OCI-LY1 (cell line): ENCODE results near the gene PRDX6.

Source experiments
- H2AFZ ChIP-seq: fragments of 200-600 bp; sonication (generic), shearing (Covaris generic); 2 replicates; pipeline ENCODE4 v1.6.0; 2014; ENCODE audit warnings: antibody characterized with exemption, mild to moderate bottlenecking, low read length
- H3F3A ChIP-seq: fragments of 200-600 bp; sonication (generic), shearing (Covaris generic); 2 replicates; pipeline ENCODE4 v1.6.0; 2014; ENCODE audit warnings: mild to moderate bottlenecking, antibody characterized with exemption, low read length, moderate library complexity; ENCODE audit not compliant: insufficient read depth
- H3K27ac ChIP-seq: fragments of 200-600 bp; sonication (generic); 2 replicates; pipeline ENCODE4 v1.5.1; 2014; ENCODE audit warnings: low read length, mixed run types, mild to moderate bottlenecking, low read depth; ENCODE audit not compliant: poor library complexity, severe bottlenecking
- H3K27me3 ChIP-seq: fragments of 200-600 bp; sonication (generic); 2 replicates; pipeline ENCODE4 v1.6.0; 2014; ENCODE audit warnings: antibody characterized with exemption, mild to moderate bottlenecking, low read length, moderate library complexity; ENCODE audit not compliant: insufficient read depth
- H3K36me3 ChIP-seq: fragments of 200-600 bp; sonication (generic); 2 replicates; pipeline ENCODE4 v1.6.1; 2014; ENCODE audit warnings: mild to moderate bottlenecking, antibody characterized with exemption, low read length, moderate library complexity, mixed read lengths; ENCODE audit not compliant: insufficient read depth
- H3K4me1 ChIP-seq: fragments of 200-600 bp; sonication (generic); 2 replicates; pipeline ENCODE4 v1.5.1; 2014; ENCODE audit warnings: mild to moderate bottlenecking, low read length, moderate library complexity; ENCODE audit not compliant: insufficient read depth, severe bottlenecking
- H3K4me2 ChIP-seq: fragments of 200-600 bp; sonication (generic), shearing (Covaris generic); 2 replicates; pipeline ENCODE4 v1.6.1; 2014; ENCODE audit warnings: low read length
- H3K4me3 ChIP-seq: fragments of 200-600 bp; sonication (generic); 2 replicates; pipeline ENCODE4 v1.5.1; 2014; ENCODE audit warnings: low read length, low read depth, mild to moderate bottlenecking, mixed read lengths; ENCODE audit not compliant: poor library complexity, severe bottlenecking
- H3K79me2 ChIP-seq: fragments of 200-600 bp; shearing (Covaris generic); 2 replicates; pipeline ENCODE4 v1.6.1; 2016; ENCODE audit warnings: mixed run types, low read length, mixed read lengths; ENCODE audit not compliant: insufficient read depth
- H3K9ac ChIP-seq: fragments of 200-600 bp; sonication (generic), shearing (Covaris generic); 2 replicates; pipeline ENCODE4 v1.6.1; 2014; ENCODE audit warnings: mild to moderate bottlenecking, low read length, mixed read lengths
- H3K9me2 ChIP-seq: fragments of 200-600 bp; sonication (generic), shearing (Covaris generic); 2 replicates; pipeline ENCODE4 v1.6.1; 2014; ENCODE audit warnings: low read depth, mild to moderate bottlenecking, low read length, mixed read lengths
- H3K9me3 ChIP-seq: fragments of 200-600 bp; shearing (Covaris generic); 2 replicates; pipeline ENCODE4 v1.6.1; 2014; ENCODE audit warnings: low read length, mixed read lengths
- H4K20me1 ChIP-seq: fragments of 200-600 bp; sonication (generic), shearing (Covaris generic); 2 replicates; pipeline ENCODE4 v1.6.0; 2016; ENCODE audit warnings: mild to moderate bottlenecking, low read length; ENCODE audit not compliant: insufficient read depth
- CTCF ChIP-seq: fragments of 200-600 bp; sonication (generic), shearing (Covaris generic); IDR thresholded peaks from 2 replicates; pipeline ENCODE4 v1.5.1; 2017; ENCODE audit warnings: mild to moderate bottlenecking, antibody characterized with exemption, low read length, moderate library complexity, mixed read lengths
- EZH2 ChIP-seq: fragments of 200-600 bp; sonication (generic), shearing (Covaris generic); IDR thresholded peaks from 2 replicates; pipeline ENCODE4 v1.8.0; 2017; ENCODE audit warnings: borderline replicate concordance, mixed run types, mild to moderate bottlenecking, antibody characterized with exemption, low read length, moderate library complexity, mixed read lengths

Gene PRDX6

GRCh38 chr1:173467426-173467825 lies 9.7 kb upstream of the PRDX6 start:
- Histone ChIP-seq H3K9me3 (peaks cover 11% of the 10 kb centered on the region; the same call in 1 of the 2 replicates), H3K9ac (no peak overlapping the region), H3K27ac (no peak overlapping the region), H3K36me3 (peaks cover 13% of the 10 kb centered on the region; the same call in 1 of the 2 replicates), H3K79me2 (no peaks in the 10 kb centered on the region), H3K4me1 (no peaks in the 10 kb centered on the region), H3K27me3 (no peaks in the 10 kb centered on the region), H3K4me3 (no peak overlapping the region), H3K4me2 (no peak overlapping the region), H3K9me2 (no peaks in the 10 kb centered on the region), H4K20me1 (no peaks in the 10 kb centered on the region), H2AFZ (no peak overlapping the region), H3F3A (no peaks in the 10 kb centered on the region)
- TF ChIP-seq EZH2 (no peak), CTCF (no peak)

GRCh38 chr1:173469656-173470055 lies 7.5 kb upstream of the PRDX6 start:
- no peaks in the 10 kb centered on the region for H3K4me1 ChIP-seq
- H3K9ac ChIP-seq = no peak overlapping the region
- H3K4me3 ChIP-seq = no peak overlapping the region
- peaks cover 7% of the 10 kb centered on the region; the same call in 1 of the 2 replicates for H3K9me3 ChIP-seq
- no peak overlapping the region for H3K4me2 ChIP-seq
- H3K9me2 ChIP-seq = no peaks in the 10 kb centered on the region
- no peaks in the 10 kb centered on the region for H3K79me2 ChIP-seq
- no peaks in the 10 kb centered on the region for H4K20me1 ChIP-seq
- no peak overlapping the region for H2AFZ ChIP-seq
- TF ChIP-seq EZH2 (no peak), CTCF (no peak)
- no peaks in the 10 kb centered on the region for H3F3A ChIP-seq
- peaks cover 15% of the 10 kb centered on the region; the same call in 1 of the 2 replicates for H3K36me3 ChIP-seq
- H3K27ac ChIP-seq = no peak overlapping the region
- no peaks in the 10 kb centered on the region for H3K27me3 ChIP-seq

GRCh38 chr1:173470608-173471007 lies 6.5 kb upstream of the PRDX6 start:
- H3K27ac ChIP-seq = no peak overlapping the region
- no peak overlapping the region for H3K9ac ChIP-seq
- H4K20me1 ChIP-seq = no peaks in the 10 kb centered on the region
- H3F3A ChIP-seq = no peaks in the 10 kb centered on the region
- peaks cover 7% of the 10 kb centered on the region; the same call in 1 of the 2 replicates for H3K9me3 ChIP-seq
- H2AFZ ChIP-seq = no peak overlapping the region
- TF ChIP-seq CTCF (no peak), EZH2 (no peak)
- H3K36me3 ChIP-seq = peaks cover 15% of the 10 kb centered on the region; the same call in 1 of the 2 replicates
- no peaks in the 10 kb centered on the region for H3K27me3 ChIP-seq
- peaks cover 9% of the 10 kb centered on the region for H3K4me1 ChIP-seq
- no peak overlapping the region for H3K4me3 ChIP-seq
- no peaks in the 10 kb centered on the region for H3K9me2 ChIP-seq
- H3K4me2 ChIP-seq = no peak overlapping the region
- no peaks in the 10 kb centered on the region for H3K79me2 ChIP-seq
